Measurements from ENCODE around the gene ANKRD28. TPM values are rescaled to one million over a fixed set of nuclear protein-coding genes. Genes with fewer than 3 reads are reported as not detected.
"Not testable (repeated sequence)": the region's sequence is repeated elsewhere in the genome, so short reads cannot be mapped to it uniquely, and the experiment has no call there.

Gene ANKRD28
- total and polyA plus RNA-seq, 2 of the 8 experiments (the other 6 are each of a cell fraction or from before 2014, with no cell fraction given), result 39.1 to 61.7 TPM

DNA sequence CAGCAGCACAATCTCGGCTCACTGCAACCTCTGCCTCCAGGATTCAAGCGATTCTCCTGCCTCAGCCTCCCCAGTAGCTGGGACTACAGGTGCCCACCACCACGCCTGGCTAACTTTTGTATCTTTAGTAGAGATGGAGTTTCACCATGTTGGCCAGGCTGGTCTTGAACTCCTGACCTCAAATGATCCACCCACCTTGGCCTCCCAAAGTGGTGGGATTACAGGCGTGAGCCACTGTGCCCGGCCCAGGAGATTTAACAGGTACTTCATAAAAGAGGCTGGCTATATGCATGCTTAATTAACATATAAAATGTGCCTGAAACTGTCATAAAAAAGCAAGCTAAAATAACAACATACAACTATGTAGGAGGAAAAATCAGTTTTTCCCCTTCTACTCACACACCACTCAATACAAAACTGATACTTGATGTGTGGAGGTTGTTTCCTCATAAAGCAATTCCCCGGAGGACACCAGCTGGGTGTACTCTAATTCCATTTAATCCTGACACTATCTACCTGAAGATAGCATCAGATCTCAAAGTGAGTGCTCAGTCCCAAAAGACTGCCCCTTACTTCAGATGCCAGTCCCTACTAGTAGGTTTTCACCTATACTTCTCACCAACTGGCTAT, 22.7 kb downstream of the ANKRD28 start:
- not testable (repeated sequence) for H3K4ac ChIP-seq (replicated peaks; ENCODE audit: insufficient read length, low read depth, low read length)

More for the DNA sequence above, 22.7 kb downstream of the ANKRD28 start:
- peaks cover 0 to 23% of the 10 kb centered on the region in 2 experiments; a peak in 2 of 4 replicates for H3K79me2 ChIP-seq (ENCODE audit: control insufficient read depth in 1 of 2, insufficient read depth in 2 of 2, low read length in 2 of 2)
- H3K4me2 ChIP-seq (ENCODE audit: insufficient read depth in 1 of 2, low read depth in 2 of 2, low read length in 2 of 2); H2BK5ac ChIP-seq (ENCODE audit: low read depth, low read length); H3K9me3 ChIP-seq (ENCODE audit: insufficient read depth in 2 of 2, low read depth in 1 of 2, low read length in 1 of 2); H2AK5ac ChIP-seq (ENCODE audit: low read depth, low read length); H2BK15ac ChIP-seq (ENCODE audit: low read length); DNase-seq (ENCODE audit: low read depth in 1 of 2, low spot score in 2 of 2); H4K8ac ChIP-seq (ENCODE audit: extremely low read depth, insufficient read depth, low read length); H3K4me3 ChIP-seq (ENCODE audit: extremely low read depth in 1 of 4, insufficient read depth in 2 of 4, low read depth in 3 of 4, low read length in 4 of 4); H4K20me1 ChIP-seq (replicated peaks in 1 of 2; ENCODE audit: control insufficient read depth in 1 of 2, insufficient read depth in 2 of 2, low read length in 2 of 2); H2BK20ac ChIP-seq (ENCODE audit: low read length); H4K5ac ChIP-seq (ENCODE audit: insufficient read length, low read depth, low read length); FAIRE-seq; H3K18ac ChIP-seq (ENCODE audit: extremely low read depth, low read length); H3K4me1 ChIP-seq (replicated peaks in 1 of 4; ENCODE audit: control insufficient read depth in 3 of 4, insufficient read depth in 4 of 4, low read length in 3 of 4); H3K9ac ChIP-seq (replicated peaks in 1 of 4; ENCODE audit: extremely low read depth in 1 of 4, low read depth in 3 of 4, low read length in 3 of 4); H3K27me3 ChIP-seq (replicated peaks in 1 of 4; ENCODE audit: control insufficient read depth in 3 of 4, extremely low read depth in 1 of 4, insufficient read depth in 3 of 4, low read length in 3 of 4); H2BK120ac ChIP-seq (replicated peaks; ENCODE audit: low read depth, low read length); H3K27ac ChIP-seq (ENCODE audit: low read depth, low read length); H2AFZ ChIP-seq (ENCODE audit: low read length); H3K23ac ChIP-seq (ENCODE audit: insufficient read length); H3K79me1 ChIP-seq (ENCODE audit: low read depth, low read length); H3K56ac ChIP-seq (replicated peaks; ENCODE audit: insufficient read length, low read depth, low read length); H2BK12ac ChIP-seq (ENCODE audit: low read depth, low read length); H3K36me3 ChIP-seq (ENCODE audit: control insufficient read depth in 2 of 4, insufficient read depth in 4 of 4, low read length in 3 of 4); H4K91ac ChIP-seq (replicated peaks; ENCODE audit: insufficient read length, low read length); H3K14ac ChIP-seq (ENCODE audit: insufficient read length); H3K23me2 ChIP-seq (ENCODE audit: low read depth, low read length): not testable (repeated sequence)
- CTCF ChIA-PET (ENCODE audit: partially characterized antibody), result interaction anchor here (1.6 kb wide), 1 partner anchor 11 kb away, joined by 6 read pairs; no protein-coding TSS in a partner anchor
- POLR2A ChIA-PET (ENCODE audit: partially characterized antibody), result interaction anchor here (0.6 to 1.3 kb wide), 2 partner anchors 10 to 114 kb away, joined by 3 to 4 read pairs; no protein-coding TSS in a partner anchor
- WGBS, 2 experiments (ENCODE audit: extremely low coverage in 1 of 2, insufficient coverage in 1 of 2, insufficient read length in 1 of 2, insufficient replicate concordance in 2 of 2, low coverage in 1 of 2, low lambda C conversion rate in 2 of 2, missing lambda C conversion rate in 1 of 2), result 93% methylated on average over 5 of the region's 6 CpGs; no CpG with 5 or more reads in 1 of the 2 experiments
